GM12878 (cell line): ENCODE results near the gene PROB1.

Experiments
- BRCA1 ChIP-seq: IDR thresholded peaks from 2 replicates; pipeline ENCODE4 v1.6.1; 2011; ENCODE audit warnings: low read depth, low read length, improper control_type of control experiment
- CEBPB ChIP-seq, 2 experiments: fragments of 150-350 bp in 1 of 2; IDR thresholded peaks; 2 replicates each; pipeline ENCODE4 v1.6.1; 2012 to 2014; ENCODE audit warnings: low read depth in 2 of 2, low read length in 2 of 2, borderline replicate concordance in 1 of 2, inconsistent platforms in 1 of 2
- CTCF ChIP-seq, 3 experiments: IDR thresholded peaks in 2 of 3; conservative IDR thresholded peaks in 1 of 3; 2 replicates each; pipeline ENCODE4 v1.5.1; 2011; ENCODE audit warnings: low read depth in 3 of 3, low read length in 3 of 3, mild to moderate bottlenecking in 3 of 3, control low read depth in 2 of 3, moderate library complexity in 2 of 3, inconsistent platforms in 1 of 3, mixed read lengths in 1 of 3; ENCODE audit not compliant: control insufficient read depth in 2 of 3, insufficient read depth in 1 of 3; ENCODE audit errors: extremely low read depth in 1 of 3
- MYC ChIP-seq: IDR thresholded peaks from 2 replicates; pipeline ENCODE4 v1.6.1; 2011; ENCODE audit warnings: mild to moderate bottlenecking, low read length, moderate library complexity, inconsistent platforms; ENCODE audit not compliant: insufficient read depth, insufficient replicate concordance, insufficient read length, severe bottlenecking
- PAX5 ChIP-seq: IDR thresholded peaks from 2 replicates; pipeline ENCODE4 v1.6.1; 2011; ENCODE audit warnings: low read depth, low read length, borderline replicate concordance
- PKNOX1 ChIP-seq: fragments of 450-650 bp; IDR thresholded peaks from 2 replicates; pipeline ENCODE4 v1.6.1; 2016; ENCODE audit warnings: mild to moderate bottlenecking
- POLR2A ChIP-seq: IDR thresholded peaks from 2 replicates; pipeline ENCODE4 v1.6.1; 2011; ENCODE audit warnings: low read depth, mild to moderate bottlenecking, low read length
- POLR2AphosphoS5 ChIP-seq: IDR thresholded peaks from 2 replicates; pipeline ENCODE4 v1.6.1; 2011; ENCODE audit warnings: mild to moderate bottlenecking, low read length, inconsistent platforms
- RAD51 ChIP-seq: fragments of 450-650 bp; IDR thresholded peaks from 2 replicates; pipeline ENCODE4 v1.6.1; 2016; ENCODE audit warnings: moderate library complexity, mild to moderate bottlenecking, inconsistent platforms
- RCOR1 ChIP-seq: conservative IDR thresholded peaks from 2 replicates; pipeline ENCODE4 v1.6.1; 2012; ENCODE audit warnings: low read depth, low read length, improper control_type of control experiment
- ZBTB40 ChIP-seq: fragments of 450-650 bp; IDR thresholded peaks from 2 replicates; pipeline ENCODE4 v1.6.1; 2016; ENCODE audit warnings: mild to moderate bottlenecking, moderate library complexity, borderline replicate concordance

GRCh38 chr5:139390639-139391569 lies 4.0 kb downstream of the PROB1 start:
- TF ChIP-seq POLR2AphosphoS5 (no peak; the same call in 1 of the 2 replicates), BRCA1 (no peak), RAD51 (no peak), POLR2A (no peak), PAX5 (no peak), CTCF (IDR thresholded peaks at IDR 0.05 in 2 of 3, conservative IDR thresholded peaks at IDR 0.05 in 1 of 3; ENCODE audit: control insufficient read depth in 2 of 3, extremely low read depth in 1 of 3, insufficient read depth in 1 of 3, low read depth in 3 of 3, low read length in 3 of 3) (no peak), PKNOX1 (no peak), ZBTB40 (no peak), RCOR1 (no peak), MYC (no peak), CEBPB (IDR thresholded peaks at IDR 0.05; ENCODE audit: borderline replicate concordance in 1 of 2, low read depth in 2 of 2, low read length in 2 of 2) (no peak)
